Occipital lobe (tissue), 2 donors: ENCODE measurements around the gene FAM13A. TPM values are rescaled to one million over a fixed set of nuclear protein-coding genes. Genes with fewer than 3 reads are reported as not detected.
"Not testable (repeated sequence)": the region's sequence is repeated elsewhere in the genome, so short reads cannot be mapped to it uniquely, and the experiment has no call there.

Experiments used
- DNase-seq: peaks from one replicate; lab custom pipeline; 2025; lab: John Stamatoyannopoulos, UW
- total RNA-seq: library from RNA; depleted of rRNA; stranded (reverse); fragments of >200 nt; gene quantifications from one replicate; pipeline ENCODE4 v1.2.3, GENCODE V29; 2014

The FAM13A gene
- total RNA-seq, 1 donor from 2014 or later = 79.9 TPM

- DNase-seq = no peak
These were observed 56.1 kb downstream of the FAM13A start for GRCh38 chr4:89000844-89001360.

DNA sequence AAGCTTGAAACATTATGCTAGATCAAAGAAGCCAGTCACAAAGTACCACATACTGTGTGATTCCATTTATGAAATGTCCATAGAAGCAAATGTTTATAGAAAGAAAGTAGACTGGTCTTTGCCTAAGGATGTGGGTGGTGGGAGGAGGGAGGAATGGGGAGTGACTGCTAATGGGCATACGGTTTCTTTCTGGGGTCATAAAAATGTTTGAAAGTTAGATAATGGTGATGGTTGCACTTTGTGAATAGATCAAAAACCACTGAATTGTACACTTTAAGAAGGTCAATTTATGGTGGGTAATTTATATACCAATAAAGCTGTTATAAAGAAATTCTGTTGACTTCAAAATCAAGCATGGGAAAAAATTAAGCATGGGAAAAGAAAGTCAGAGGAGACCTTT, 56.6 kb downstream of the FAM13A start:
- no peak for DNase-seq

GRCh38 chr4:88999392-88999930, 57.5 kb downstream of the FAM13A start:
- DNase-seq = no peak

- DNase-seq = no peak
These were observed 58.1 kb downstream of the FAM13A start for GRCh38 chr4:88998891-88999290.

GRCh38 chr4:88998001-88998400, 59.0 kb downstream of the FAM13A start:
- DNase-seq = no peak

DNA sequence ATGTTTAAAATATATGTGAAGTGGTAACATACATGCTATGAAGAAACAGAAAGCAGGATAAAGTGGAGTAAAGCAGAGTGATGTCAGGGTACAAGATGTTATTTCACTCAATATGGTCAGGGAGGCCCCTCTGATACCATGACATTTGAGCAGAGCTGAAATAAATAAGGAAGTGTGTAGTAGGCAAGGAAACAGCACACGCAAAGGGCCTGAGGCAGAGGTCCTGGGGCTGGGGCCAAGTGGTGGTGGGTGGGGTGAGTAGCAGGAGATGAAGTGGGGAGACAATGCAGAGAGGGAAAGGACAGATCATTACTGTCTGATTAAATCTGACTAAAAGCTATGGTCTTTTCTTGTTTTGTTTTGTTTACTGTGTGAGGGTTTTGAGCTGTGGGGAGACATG, 61.1 kb downstream of the FAM13A start:
- DNase-seq = no peak

GRCh38 chr4:88995257-88995656, 61.7 kb downstream of the FAM13A start:
- not testable (repeated sequence) for DNase-seq

DNA sequence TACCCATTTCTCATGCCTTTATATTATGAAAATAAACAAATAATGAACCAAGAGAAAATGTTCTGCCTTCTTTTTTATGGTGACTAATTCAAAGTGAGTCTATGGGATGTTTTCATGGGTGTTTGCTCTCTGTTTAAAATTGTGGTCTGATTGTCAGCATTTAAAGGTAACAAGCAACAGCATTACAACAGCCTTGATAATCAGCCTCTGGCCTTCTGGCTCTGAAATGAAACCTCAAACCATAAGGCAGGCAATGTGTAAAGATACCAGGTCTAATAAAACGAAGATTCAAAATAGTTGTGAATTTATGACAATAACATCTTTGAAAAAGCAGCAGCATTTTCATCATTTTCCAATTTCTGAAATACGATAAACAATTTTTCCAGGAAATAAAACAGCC, 63.7 kb downstream of the FAM13A start:
- DNase-seq = no peak

- no peak for DNase-seq
These were observed 65.2 kb downstream of the FAM13A start for GRCh38 chr4:88991746-88992145.

DNA sequence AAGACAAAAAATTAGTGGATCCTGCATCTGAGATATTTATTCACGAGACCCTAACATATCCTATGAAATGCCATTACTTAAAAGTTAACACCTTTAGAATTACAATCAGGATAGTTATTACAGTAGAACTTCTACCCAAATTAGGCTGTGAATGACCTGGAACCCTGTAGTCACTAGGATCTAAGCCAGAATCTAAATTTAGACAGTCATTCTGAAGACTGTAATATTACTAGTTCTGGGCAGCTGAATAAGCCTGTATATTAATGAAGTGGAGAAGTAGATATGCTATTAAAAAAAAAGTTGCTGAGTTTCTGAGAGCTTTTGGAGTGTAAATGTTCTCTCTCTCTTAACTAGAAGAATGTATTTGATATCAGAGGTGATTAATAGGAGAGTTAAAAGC, 67.0 kb downstream of the FAM13A start:
- no peak for DNase-seq

DNA sequence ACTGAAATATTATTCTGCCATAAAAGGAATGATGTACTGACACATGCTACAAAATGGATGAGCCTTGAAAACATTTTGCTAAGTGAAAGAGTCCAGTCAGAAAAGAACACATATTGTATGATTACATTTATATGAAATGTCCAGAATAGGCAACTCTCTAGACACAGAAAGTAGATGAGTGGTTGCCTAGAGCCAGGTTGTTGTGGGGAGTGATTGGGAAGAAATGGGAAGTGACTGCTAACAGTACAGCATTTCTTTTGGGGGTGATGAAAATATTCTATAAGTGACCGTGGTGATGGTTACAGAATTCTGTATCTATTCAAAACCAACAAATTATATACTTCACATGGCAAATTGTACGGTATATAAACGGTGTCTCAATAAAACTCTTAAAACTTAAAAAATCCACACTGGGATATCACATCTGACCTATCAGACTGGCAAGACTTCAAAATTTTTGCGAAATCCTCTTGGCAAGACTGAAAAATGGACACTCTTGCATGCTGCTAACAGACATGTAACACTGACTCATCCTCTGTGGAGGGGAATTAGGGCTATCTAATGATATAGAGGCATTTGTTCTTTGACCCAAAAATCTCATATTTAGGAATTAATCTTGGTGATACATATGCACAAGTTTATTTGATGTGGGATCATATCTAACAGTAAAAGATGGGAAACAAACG, 71.8 kb downstream of the FAM13A start:
- no peak for DNase-seq

DNA sequence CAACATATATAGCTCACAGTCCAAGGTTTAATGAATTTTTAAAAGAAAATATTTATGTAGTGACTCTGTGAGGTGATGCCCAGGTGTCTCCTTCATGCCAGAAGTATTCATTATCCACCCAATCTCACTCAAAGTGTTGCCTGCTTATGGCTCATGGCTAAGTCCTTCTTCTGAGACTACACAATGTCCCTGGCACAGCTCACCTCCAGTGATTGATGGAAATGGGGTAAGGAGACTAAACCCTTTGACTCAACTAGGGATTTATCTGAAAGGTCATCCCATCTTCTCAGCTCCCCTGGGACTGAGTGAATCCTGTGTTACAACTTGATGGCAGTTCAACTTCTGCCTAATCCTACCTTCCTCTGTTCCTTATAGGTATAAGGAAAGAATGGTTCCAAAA, 74.2 kb downstream of the FAM13A start:
- DNase-seq = no peak

DNA sequence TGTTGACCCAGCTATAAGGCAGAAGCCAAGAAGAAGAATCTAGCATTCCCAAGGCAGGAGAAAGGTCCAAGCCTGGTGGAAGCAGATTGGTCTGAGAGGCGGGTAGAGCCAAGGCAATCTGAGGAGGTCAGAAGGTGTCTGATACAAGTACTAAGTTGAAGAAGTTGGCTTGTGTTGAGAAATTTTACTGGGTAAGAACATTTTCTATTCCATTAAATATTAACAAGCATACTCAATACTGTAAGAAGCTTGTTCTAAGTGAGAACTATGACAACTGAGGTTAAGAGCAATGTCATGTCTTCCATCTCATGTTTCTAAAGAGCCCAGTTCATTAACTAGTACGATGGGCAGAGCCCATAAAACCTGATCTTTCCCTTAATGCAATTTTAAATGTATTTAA, 75.0 kb downstream of the FAM13A start:
- no peak for DNase-seq

GRCh38 chr4:88981556-88981955, 75.4 kb downstream of the FAM13A start:
- no peak for DNase-seq

DNA sequence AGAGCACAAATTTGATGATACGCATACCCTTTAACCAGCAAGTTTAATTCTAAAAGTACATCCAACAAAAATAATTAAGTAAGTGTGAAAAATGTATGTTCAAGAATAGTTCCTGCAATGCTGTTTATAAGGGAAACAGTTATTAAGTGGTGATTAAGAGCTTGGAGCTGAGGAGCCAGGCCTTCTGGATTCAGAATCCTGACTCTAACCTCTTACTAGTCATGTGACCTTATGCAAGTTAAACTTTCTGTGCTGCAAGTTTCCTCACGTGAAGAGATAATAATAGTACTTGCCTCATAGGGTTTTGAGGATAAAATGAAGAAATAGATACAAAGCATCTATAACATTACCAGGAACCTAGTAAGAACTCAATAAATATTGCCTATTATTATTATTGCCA, 77.7 kb downstream of the FAM13A start:
- DNase-seq = no peak

- DNase-seq = no peak
These were observed 80.3 kb downstream of the FAM13A start for GRCh38 chr4:88976775-88977035.

DNA sequence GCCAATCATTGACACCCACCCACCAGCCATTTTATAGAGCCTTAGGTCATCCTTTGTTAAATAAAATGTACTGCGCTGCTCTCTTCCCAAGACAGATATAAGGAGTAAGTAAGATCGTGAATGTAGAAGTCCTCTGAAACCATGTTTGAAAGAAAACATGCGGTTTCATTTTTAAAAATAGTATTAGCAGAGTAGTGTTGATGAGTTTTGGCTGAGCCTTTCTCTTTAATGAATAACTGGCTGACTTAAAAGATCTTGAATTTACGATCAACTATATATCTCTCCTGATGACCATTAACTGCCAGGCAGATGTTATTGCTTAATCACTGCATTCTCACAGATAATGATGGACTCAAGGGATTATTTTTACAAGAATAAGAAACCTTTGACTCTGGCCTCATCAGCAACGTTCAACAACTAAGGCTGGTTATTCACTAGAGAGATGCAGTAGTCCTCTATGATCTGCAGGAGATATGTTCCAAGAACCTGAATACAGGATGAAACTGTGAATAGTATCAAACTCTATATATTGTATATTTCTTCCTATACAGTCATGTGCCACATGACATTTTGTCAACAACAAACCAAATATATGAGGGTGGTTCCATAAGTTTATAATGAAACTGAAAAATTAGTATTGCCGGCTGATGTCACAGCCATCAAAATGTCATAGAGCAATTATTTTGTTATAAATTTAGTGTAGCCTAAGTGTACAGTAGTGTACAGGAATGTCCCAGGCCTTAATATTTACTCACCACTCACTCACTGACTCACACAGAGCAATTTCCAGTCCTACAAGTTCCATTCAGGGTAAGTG, 80.8 kb downstream of the FAM13A start:
- DNase-seq = no peak

DNA sequence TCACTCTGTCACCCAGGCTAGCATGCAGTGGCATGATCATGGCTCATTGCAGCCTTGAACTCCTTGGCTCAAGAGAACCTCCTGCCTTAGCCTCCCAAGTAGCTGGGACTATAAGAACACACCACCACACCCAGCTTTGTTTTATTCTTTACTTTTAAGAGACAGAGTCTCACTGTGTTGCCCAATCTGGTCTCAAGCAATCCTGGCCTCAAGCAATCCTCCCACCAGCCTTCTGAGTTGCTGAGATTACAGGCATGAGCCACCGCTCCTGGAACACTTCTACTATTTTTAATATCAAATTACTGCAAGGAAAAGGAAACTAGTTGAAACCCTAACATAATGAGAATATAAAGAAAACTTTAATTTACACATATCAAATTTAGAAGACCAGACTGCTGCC, 85.4 kb downstream of the FAM13A start:
- no peak for DNase-seq

DNA sequence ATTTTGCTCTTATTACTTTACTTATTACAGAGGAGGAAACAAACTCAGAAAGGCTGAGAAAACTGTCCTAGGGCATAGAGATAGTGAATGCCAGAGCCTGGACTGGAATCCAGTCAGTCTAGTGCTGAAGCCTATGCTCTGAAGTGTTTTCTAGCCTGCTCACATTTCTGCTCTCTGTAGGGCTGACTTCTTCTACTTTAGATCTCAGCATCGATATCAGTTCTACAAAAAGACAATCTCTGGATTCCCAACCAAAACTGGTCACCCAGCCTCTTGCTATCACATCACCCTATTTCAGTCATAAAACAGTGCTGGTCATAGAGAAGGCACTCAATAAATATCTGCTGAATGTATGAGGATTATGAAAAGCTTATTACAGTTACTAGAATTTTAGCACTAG, 87.2 kb downstream of the FAM13A start:
- no peak for DNase-seq

DNA sequence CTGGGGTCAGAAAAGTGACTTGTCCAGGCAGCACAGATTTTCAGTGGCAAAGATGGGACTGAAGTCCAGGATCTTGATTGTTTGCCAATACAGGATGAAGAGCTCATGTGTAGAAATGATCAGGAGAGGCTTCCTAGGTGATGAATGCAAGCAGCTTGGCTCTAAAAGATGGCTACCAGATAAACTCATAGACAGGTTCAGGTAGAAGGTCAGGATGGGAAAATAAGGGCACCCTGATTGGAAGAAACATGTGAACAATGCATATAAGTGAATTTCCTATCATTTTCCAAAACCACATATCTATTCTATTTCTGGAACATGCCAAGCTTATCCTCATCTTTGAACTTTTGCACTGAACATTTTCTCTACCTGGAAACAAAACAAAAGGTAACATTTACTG, 87.7 kb downstream of the FAM13A start:
- DNase-seq = no peak

- DNase-seq = no peak
These were observed 89.1 kb downstream of the FAM13A start for GRCh38 chr4:88967883-88968331.

DNA sequence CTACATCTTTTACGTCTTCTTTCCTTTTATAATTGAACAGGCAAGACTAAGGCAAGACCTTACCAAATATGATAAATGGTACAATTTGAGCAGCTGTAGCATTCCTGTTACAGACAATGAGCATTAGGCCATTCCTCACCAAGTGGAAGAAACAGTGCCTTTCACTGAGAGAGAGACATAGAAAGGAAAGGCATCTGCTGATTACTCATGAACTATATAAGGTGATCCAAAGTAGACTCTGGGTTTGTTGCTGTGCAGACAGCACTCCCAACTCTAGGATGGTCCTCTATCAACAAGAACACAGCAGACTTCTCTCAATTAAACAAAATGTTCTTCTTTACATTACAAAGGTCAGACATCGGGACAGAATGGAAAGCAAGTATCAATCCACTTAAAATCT, 91.9 kb downstream of the FAM13A start:
- DNase-seq = no peak

DNA sequence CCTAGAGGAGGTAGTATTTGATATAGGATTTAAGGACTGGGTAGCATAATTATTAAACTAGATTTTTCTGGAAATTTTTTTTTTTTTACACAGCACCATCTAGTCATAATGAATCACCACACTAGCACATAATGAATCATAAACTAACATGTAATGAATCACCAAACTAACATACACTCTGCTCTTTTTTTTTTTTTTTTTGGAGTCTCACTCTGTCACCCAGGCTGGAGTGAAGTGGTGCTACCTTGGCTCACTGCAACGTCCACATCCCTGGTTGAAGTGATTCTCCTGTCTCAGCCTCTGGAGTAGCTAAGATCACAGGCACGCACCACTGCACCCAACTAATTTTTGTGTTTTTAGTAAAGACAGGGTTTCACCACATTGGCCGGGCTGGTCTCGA, 92.5 kb downstream of the FAM13A start:
- no peak for DNase-seq
